ENCODE results near the gene KLC1. TPM values are rescaled to one million over a fixed set of nuclear protein-coding genes. Genes with fewer than 3 reads are reported as not detected.
A peak's percentile ranks its signal among the peaks of the same experiment; 100 is the strongest.

Gene KLC1
- total and polyA plus RNA-seq, 2 of the 13 experiments (the other 11 are each of a cell fraction or from before 2014, with no cell fraction given): 53.2 to 63.5 TPM

GRCh38 chr14:103606963-103607668 is 21.9 kb upstream of the KLC1 start (continued):
- TF ChIP-seq ZNF605 (CRISPR knock-in tag; IDR thresholded peaks at IDR 0.05): 0 out of 2 replicates have a peak, but pooled peaks have one; percentile 43
- no peak for TF ChIP-seq ZKSCAN8 (CRISPR knock-in tag; IDR thresholded peaks at IDR 0.05; ENCODE audit: borderline replicate concordance)
- no peak for TF ChIP-seq GPN1 (CRISPR knock-in tag; IDR thresholded peaks at IDR 0.05; ENCODE audit: borderline replicate concordance)
- TF ChIP-seq KDM4B (CRISPR knock-in tag; IDR thresholded peaks at IDR 0.05): no peak
- TF ChIP-seq TFAP4 (IDR thresholded peaks at IDR 0.05; ENCODE audit: borderline replicate concordance, low read depth): peak; percentile 61; the same call in 1 of the 2 replicates
- TF ChIP-seq ARID3A (IDR thresholded peaks at IDR 0.05; ENCODE audit: low read depth, low read length): no peak
- TF ChIP-seq MXD3 (CRISPR knock-in tag; IDR thresholded peaks at IDR 0.05): peak; percentile 84; the same call in 1 of the 2 replicates
- no peak for TF ChIP-seq ZBTB34 (CRISPR knock-in tag; IDR thresholded peaks at IDR 0.05)
- TF ChIP-seq ZNF432 (CRISPR knock-in tag; IDR thresholded peaks at IDR 0.05; ENCODE audit: borderline replicate concordance): no peak
- TF ChIP-seq NFE2 (CRISPR knock-in tag; IDR thresholded peaks at IDR 0.05): no peak
- TF ChIP-seq ZNF282 (IDR thresholded peaks at IDR 0.05; ENCODE audit: partially characterized antibody): no peak
- no peak for TF ChIP-seq THYN1 (CRISPR knock-in tag; IDR thresholded peaks at IDR 0.05; ENCODE audit: borderline replicate concordance, low read depth)
- TF ChIP-seq XRCC5 (optimal IDR thresholded peaks at IDR 0.05; ENCODE audit: low read length): peak; percentile 29
- peak; percentile 99 for TF ChIP-seq MXD4 (CRISPR knock-in tag; IDR thresholded peaks at IDR 0.05)
- no peak for TF ChIP-seq MBNL3 (CRISPR knock-in tag; conservative IDR thresholded peaks at IDR 0.05)
- TF ChIP-seq ZSCAN9 (CRISPR knock-in tag; IDR thresholded peaks at IDR 0.05; ENCODE audit: borderline replicate concordance): no peak
- TF ChIP-seq HBP1 (CRISPR knock-in tag; IDR thresholded peaks at IDR 0.05; ENCODE audit: low read depth): peak; percentile 48; the same call in 1 of the 2 replicates

Measured in HepG2 (cell line).